Endothelial cell of umbilical vein (primary cell): ENCODE measurements around the gene EFNA4. TPM values are rescaled to one million over a fixed set of nuclear protein-coding genes. Genes with fewer than 3 reads are reported as not detected.

Experiments used
- BruUV-seq: library from RNA; stranded (reverse); fragments of 400-500 nt; replicated peaks from 2 replicates; lab custom pipeline; 2021; lab: Mats Ljungman, UMichigan
- CTCF ChIA-PET: fragments of 300-600, 350-600 bp; sonication (Branson Sonifier 250); formaldehyde crosslinking; loops from one replicate; lab custom pipeline; 2021; ENCODE audit warnings: antibody characterized with exemption, inconsistent platforms; lab: Charles Lee
- POLR2A ChIA-PET: fragments of 300-600, 350-600 bp; sonication (Branson Sonifier 250); formaldehyde crosslinking; loops from one replicate; lab custom pipeline; 2021; ENCODE audit warnings: antibody characterized with exemption, inconsistent platforms; lab: Charles Lee
- DNase-seq: peaks from one replicate; pipeline ENCODE4 v3.0.0-alpha.2; 2011; ENCODE audit warnings: low read depth, low spot score
- FAIRE-seq: peaks from 2 replicates; lab custom pipeline; 2011; peaks lifted over from hg19 to GRCh38; lab: Jason Lieb, UNC
- H2AFZ ChIP-seq: 2 replicates; pipeline ENCODE4 v1.6.0; 2012; ENCODE audit warnings: low read depth, low read length, control low read depth, inconsistent platforms
- H3K27ac ChIP-seq: 2 replicates; pipeline ENCODE4 v1.5.1; 2011; ENCODE audit warnings: low read depth, mild to moderate bottlenecking, control low read depth, low read length, moderate library complexity; ENCODE audit not compliant: insufficient read depth
- H3K27me3 ChIP-seq, 2 experiments: 2 replicates each; pipeline versions ENCODE4 v1.6.0 to v1.6.1; 2011; ENCODE audit warnings: low read length in 2 of 2, mixed read lengths in 1 of 2; ENCODE audit not compliant: control insufficient read depth in 2 of 2, insufficient read depth in 2 of 2
- H3K36me3 ChIP-seq, 2 experiments: 2 replicates in 1 of 2; 3 replicates in 1 of 2; pipeline ENCODE4 v1.5.1; 2011; ENCODE audit warnings: low read length in 2 of 2, mild to moderate bottlenecking in 1 of 2, moderate library complexity in 1 of 2; ENCODE audit not compliant: control insufficient read depth in 2 of 2, insufficient read depth in 2 of 2; ENCODE audit errors: extremely low read depth in 1 of 2
- H3K4me1 ChIP-seq: 3 replicates; pipeline ENCODE4 v1.5.1; 2011; ENCODE audit warnings: mild to moderate bottlenecking, low read length; ENCODE audit not compliant: control insufficient read depth, insufficient read depth; ENCODE audit errors: extremely low read depth
- H3K4me2 ChIP-seq: 2 replicates; pipeline ENCODE4 v1.6.1; 2011; ENCODE audit warnings: low read length, control low read depth, mixed read lengths; ENCODE audit not compliant: insufficient read depth
- H3K4me3 ChIP-seq, 3 experiments: fragments of 200-600 bp in 1 of 3; sonication (generic), shearing (Covaris generic) in 1 of 3; replicated peaks in 1 of 3; 2 replicates each; pipeline ENCODE4 v1.5.1; 2011 to 2016; ENCODE audit warnings: control low read depth in 3 of 3, low read length in 3 of 3, mild to moderate bottlenecking in 2 of 3, inconsistent platforms in 1 of 3, low read depth in 1 of 3, moderate library complexity in 1 of 3; ENCODE audit not compliant: insufficient read depth in 1 of 3
- H3K79me2 ChIP-seq: 2 replicates; pipeline ENCODE4 v1.6.0; 2012; ENCODE audit warnings: low read length, inconsistent platforms; ENCODE audit not compliant: control insufficient read depth, insufficient read depth
- H3K9ac ChIP-seq: replicated peaks from 2 replicates; pipeline ENCODE3; 2011; ENCODE audit warnings: low read length, control low read depth; ENCODE audit not compliant: insufficient read depth; ENCODE audit errors: extremely low read depth
- H3K9me1 ChIP-seq: replicated peaks from 3 replicates; pipeline ENCODE4 v1.6.0; 2011; ENCODE audit warnings: mild to moderate bottlenecking, low read length; ENCODE audit not compliant: control insufficient read depth, insufficient read depth; ENCODE audit errors: extremely low read depth
- H3K9me3 ChIP-seq: replicated peaks from 2 replicates; pipeline ENCODE4 v1.5.1; 2012; ENCODE audit warnings: low read length, inconsistent platforms; ENCODE audit not compliant: control insufficient read depth, insufficient read depth
- H4K20me1 ChIP-seq: replicated peaks from 2 replicates; pipeline ENCODE3; 2011; ENCODE audit warnings: mild to moderate bottlenecking, low read length; ENCODE audit not compliant: control insufficient read depth, insufficient read depth; ENCODE audit errors: extremely low read depth
- FOS ChIP-seq: IDR thresholded peaks from 2 replicates; pipeline ENCODE4 v1.6.1; 2011; ENCODE audit warnings: mild to moderate bottlenecking, low read length, moderate library complexity, borderline replicate concordance; ENCODE audit not compliant: insufficient read depth
- JUN ChIP-seq: IDR thresholded peaks from 2 replicates; pipeline ENCODE4 v1.6.1; 2011; ENCODE audit warnings: borderline replicate concordance, low read depth; ENCODE audit not compliant: insufficient read length, insufficient read depth
- MYC ChIP-seq: IDR thresholded peaks from one replicate; pipeline ENCODE4 v1.6.1; 2011; ENCODE audit warnings: mild to moderate bottlenecking, low read depth, low read length
- POLR2A ChIP-seq: IDR thresholded peaks from 2 replicates; pipeline ENCODE4 v1.6.1; 2012; ENCODE audit warnings: low read depth, mild to moderate bottlenecking, control low read depth, low read length
- POLR2AphosphoS5 ChIP-seq: IDR thresholded peaks from 2 replicates; pipeline ENCODE4 v1.6.1; 2012; ENCODE audit warnings: low read depth, mild to moderate bottlenecking, control low read depth, low read length, moderate library complexity; ENCODE audit not compliant: insufficient read depth
- dilution Hi-C: fragments of 300-500 bp; cut with MboI; formaldehyde crosslinking; loops from one replicate; pipeline ENCODE4 v1.15.0; 2019; ENCODE audit warnings: low sequenced_read_pairs; ENCODE audit not compliant: extremely low pct_ligation_motif_present
- intact Hi-C: fragments of 100-400 bp; cut with micrococcal nuclease; formaldehyde crosslinking; loops from one replicate; pipeline ENCODE4 v1.10.0; 2022
- polyA plus RNA-seq, 4 experiments: library from polyadenylated mRNA; depleted of rRNA in 3 of 4; stranded (reverse) in 3 of 4; unstranded in 1 of 4; fragments of >200 nt; gene quantifications; 2 replicates each; pipeline versions ENCODE4 v1.2.1 to v1.2.3, GENCODE V29; 2011 to 2012; ENCODE audit warnings: missing spikeins in 1 of 4
- total RNA-seq: library from RNA; stranded (reverse); gene quantifications from 2 replicates; pipeline ENCODE4 v1.2.3, GENCODE V29; 2021
- TF ChIP-seq, protein P1 (sequence below): IDR thresholded peaks from 2 replicates; pipeline ENCODE4 v1.6.1; 2011; ENCODE audit not compliant: insufficient read depth, insufficient read length
- TF ChIP-seq, protein P2 (sequence below), 2 donors: IDR thresholded peaks; 1 replicate in 1 of 2; 2 replicates in 1 of 2; pipeline ENCODE4 v1.5.1; 2011; ENCODE audit warnings: low read length in 2 of 2, mild to moderate bottlenecking in 2 of 2, moderate library complexity in 2 of 2, control low read depth in 1 of 2, inconsistent platforms in 1 of 2, low read depth in 1 of 2; ENCODE audit not compliant: insufficient read depth in 1 of 2; ENCODE audit errors: extremely low read depth in 1 of 2

EFNA4 gene
- total and polyA plus RNA-seq, 2 donors (not counting 3 experiments of a cell fraction or from before 2014, with no cell fraction given), result 16.5 to 25.2 TPM

GRCh38 chr1:155051342-155051776 is 12.2 kb upstream of the EFNA4 start:
- Histone ChIP-seq H3K27me3 (no peaks in the 10 kb centered on the region), H3K79me2 (peaks cover 21% of the 10 kb centered on the region), H3K9me1 (no peaks in the 10 kb centered on the region), H2AFZ (peak overlapping the region; percentile 4), H3K9ac (peak overlapping the region; percentile 42), H3K4me2 (peak overlapping the region; percentile 86), H3K4me1 (peaks cover 24% of the 10 kb centered on the region), H4K20me1 (no peaks in the 10 kb centered on the region), H3K27ac (peak overlapping the region; percentile 25), H3K4me3 (peak overlapping the region; percentile 66 to 75 (median 74)), H3K36me3 (peaks cover 5 to 13% of the 10 kb centered on the region in 2 experiments), H3K9me3 (no peaks in the 10 kb centered on the region)
- intact Hi-C loops (loop anchor here (1.0 to 2.0 kb wide), 2 partner anchors 49 to 91 kb away; partner anchors contain the start of genes PYGO2 and ZBTB7B), dilution Hi-C loops (no loop called here)
- BruUV-seq, result TSS peak; percentile 10
- ChIA-PET POLR2A (interaction anchor here (0.7 to 1.6 kb wide), 2 partner anchors 33 to 141 kb away, joined by 3 to 4 read pairs; no protein-coding TSS in a partner anchor), CTCF (interaction anchor here (0.5 to 6.1 kb wide), 35 partner anchors 9 to 142 kb away, joined by 3 to 59 read pairs (median 5); partner anchors contain the start of genes DCST1, DCST2, EFNA3 and EFNA4)
- FAIRE-seq, result no peak
- TF ChIP-seq POLR2A, result peak; percentile 76
- TF ChIP-seq POLR2AphosphoS5, result peak; percentile 73
- TF ChIP-seq MYC, result no peak
- TF ChIP-seq, protein P1, sequence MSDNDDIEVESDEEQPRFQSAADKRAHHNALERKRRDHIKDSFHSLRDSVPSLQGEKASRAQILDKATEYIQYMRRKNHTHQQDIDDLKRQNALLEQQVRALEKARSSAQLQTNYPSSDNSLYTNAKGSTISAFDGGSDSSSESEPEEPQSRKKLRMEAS, result no peak
- no peak for DNase-seq

- H4K20me1 ChIP-seq, result no peaks in the 10 kb centered on the region
- peak overlapping the region; percentile 86 for H3K4me2 ChIP-seq
- H3K9me1 ChIP-seq, result no peaks in the 10 kb centered on the region
- peaks cover 21% of the 10 kb centered on the region for H3K79me2 ChIP-seq
- FAIRE-seq (peak; percentile 80), DNase-seq (peak; percentile 45)
- H3K36me3 ChIP-seq, result peaks cover 5 to 18% of the 10 kb centered on the region in 2 experiments
- intact Hi-C loops (loop anchor here (1.0 to 2.0 kb wide), 4 partner anchors 9 to 91 kb away; partner anchors contain the start of genes PYGO2 and ZBTB7B), dilution Hi-C loops (no loop called here)
- CTCF ChIA-PET, result interaction anchor here (0.5 to 6.1 kb wide), 20 partner anchors 9 to 121 kb away, joined by 3 to 59 read pairs (median 5); partner anchors contain the start of genes EFNA3, EFNA4, KRTCAP2 and LENEP
- peak overlapping the region; percentile 66 to 75 (median 74) for H3K4me3 ChIP-seq
- peak overlapping the region; percentile 42 for H3K9ac ChIP-seq
- TF ChIP-seq MYC, result no peak
- no peak for TF ChIP-seq JUN
- TF ChIP-seq FOS, result no peak
- peak; percentile 7 for TF ChIP-seq POLR2AphosphoS5
- TF ChIP-seq, protein P2, sequence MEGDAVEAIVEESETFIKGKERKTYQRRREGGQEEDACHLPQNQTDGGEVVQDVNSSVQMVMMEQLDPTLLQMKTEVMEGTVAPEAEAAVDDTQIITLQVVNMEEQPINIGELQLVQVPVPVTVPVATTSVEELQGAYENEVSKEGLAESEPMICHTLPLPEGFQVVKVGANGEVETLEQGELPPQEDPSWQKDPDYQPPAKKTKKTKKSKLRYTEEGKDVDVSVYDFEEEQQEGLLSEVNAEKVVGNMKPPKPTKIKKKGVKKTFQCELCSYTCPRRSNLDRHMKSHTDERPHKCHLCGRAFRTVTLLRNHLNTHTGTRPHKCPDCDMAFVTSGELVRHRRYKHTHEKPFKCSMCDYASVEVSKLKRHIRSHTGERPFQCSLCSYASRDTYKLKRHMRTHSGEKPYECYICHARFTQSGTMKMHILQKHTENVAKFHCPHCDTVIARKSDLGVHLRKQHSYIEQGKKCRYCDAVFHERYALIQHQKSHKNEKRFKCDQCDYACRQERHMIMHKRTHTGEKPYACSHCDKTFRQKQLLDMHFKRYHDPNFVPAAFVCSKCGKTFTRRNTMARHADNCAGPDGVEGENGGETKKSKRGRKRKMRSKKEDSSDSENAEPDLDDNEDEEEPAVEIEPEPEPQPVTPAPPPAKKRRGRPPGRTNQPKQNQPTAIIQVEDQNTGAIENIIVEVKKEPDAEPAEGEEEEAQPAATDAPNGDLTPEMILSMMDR (IDR thresholded peaks at IDR 0.05; ENCODE audit: extremely low read depth in 1 of 2, insufficient read depth in 1 of 2, low read depth in 1 of 2, low read length in 2 of 2), result no peak
- H3K4me1 ChIP-seq, result peaks cover 24% of the 10 kb centered on the region
- H3K9me3 ChIP-seq, result no peaks in the 10 kb centered on the region
- peak overlapping the region; percentile 25 for H3K27ac ChIP-seq
- POLR2A ChIA-PET, result interaction anchor here (1.6 kb wide), 1 partner anchor 33 kb away, joined by 4 read pairs; no protein-coding TSS in a partner anchor
- BruUV-seq, result no TSS peak
- H3K27me3 ChIP-seq, result no peaks in the 10 kb centered on the region
- H2AFZ ChIP-seq, result peak overlapping the region; percentile 4
Measured at GRCh38 chr1:155051777-155052398, 11.7 kb upstream of the EFNA4 start.
